H1 (cell line): Measurements from ENCODE around the gene PPP4R1. TPM values are rescaled to one million over a fixed set of nuclear protein-coding genes. Genes with fewer than 3 reads are reported as not detected.

Source experiments
- BACH1 ChIP-seq: IDR thresholded peaks from 2 replicates; pipeline ENCODE4 v1.6.1; 2012; ENCODE audit warnings: low read length, improper control_type of control experiment
- JUND ChIP-seq: IDR thresholded peaks from 2 replicates; pipeline ENCODE4 v1.6.1; 2011; ENCODE audit warnings: mild to moderate bottlenecking, improper control_type of control experiment, low read length
- polyA plus RNA-seq, 7 experiments: library from polyadenylated mRNA; depleted of rRNA in 3 of 7; stranded (reverse) in 5 of 7; unstranded in 2 of 7; fragments of >200 nt in 5 of 7; fragments of 200-250 nt in 2 of 7; gene quantifications; 1 replicate in 5 of 7; 2 replicates in 1 of 7; 4 replicates in 1 of 7; pipeline versions ENCODE4 v1.2.1 to v1.2.3, GENCODE V29; 2011 to 2013; ENCODE audit warnings: missing spikeins in 2 of 7, mixed read lengths in 2 of 7
- total RNA-seq: library from RNA; stranded (reverse); fragmentation: NEBNext Ultra II Directional; extraction: Animal tissue kit (Norgen Biotek cat#: 25700); gene quantifications from 2 replicates; pipeline ENCODE4 v1.2.1, GENCODE V29; 2021

Gene PPP4R1
- total and polyA plus RNA-seq, 2 of the 8 experiments (the other 6 are each of a cell fraction or from before 2014, with no cell fraction given), result 67.4 to 96.1 TPM

DNA sequence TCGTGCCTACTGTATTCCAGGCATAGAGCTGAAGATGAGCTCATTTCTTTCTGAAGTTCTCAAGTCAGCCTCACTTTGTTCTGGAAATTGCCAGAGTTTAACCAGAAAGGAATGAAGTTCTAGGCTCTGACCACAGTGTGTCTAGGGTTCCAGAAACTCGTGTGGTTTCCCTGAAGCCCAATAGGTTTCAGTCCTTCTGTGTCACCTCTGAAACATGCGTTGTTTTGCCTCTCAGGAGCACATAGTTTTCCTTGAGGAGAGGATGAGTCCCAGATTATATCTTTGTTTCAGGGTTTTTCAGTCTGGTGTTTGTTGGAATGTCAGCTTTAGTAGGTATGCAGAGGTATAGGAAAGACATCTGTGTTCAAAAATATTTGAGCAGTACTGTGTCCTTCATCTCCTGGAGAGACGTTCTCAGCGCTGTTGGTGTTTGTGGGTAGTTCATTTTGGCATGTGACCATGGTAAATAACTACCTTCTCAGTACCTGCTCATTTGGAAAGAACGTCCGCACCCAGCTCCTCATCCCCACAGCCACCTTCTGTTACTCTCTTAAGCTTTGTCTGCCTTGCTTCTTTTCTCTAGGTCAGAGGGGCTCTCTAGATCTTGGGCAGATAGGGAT is 82.5 kb downstream of the PPP4R1 start (continued):
- TF ChIP-seq BACH1 (no peak), JUND (no peak)
- TF ChIP-seq, all 59 proteins: peak for 0
